Fibroblast of the aortic adventitia (primary cell): Measurements from ENCODE around the gene WDR77. TPM values are rescaled to one million over a fixed set of nuclear protein-coding genes. Genes with fewer than 3 reads are reported as not detected.

Experiments used
- DNase-seq: peaks from one replicate; pipeline ENCODE4 v3.0.0-alpha.2; 2010; ENCODE audit warnings: low read depth
- H3K4me3 ChIP-seq: 2 replicates; pipeline ENCODE4 v1.5.1; 2011; ENCODE audit warnings: low read depth, mild to moderate bottlenecking, control low read depth, low read length, moderate library complexity
- total RNA-seq: library from RNA; depleted of rRNA; stranded (reverse); fragments of >200 nt; gene quantifications from 2 replicates; pipeline ENCODE4 v1.2.3, GENCODE V29; 2012; ENCODE audit warnings: low replicate concordance
- TF ChIP-seq, protein P1 (sequence below): IDR thresholded peaks from 2 replicates; pipeline ENCODE4 v1.5.1; 2011; ENCODE audit warnings: mild to moderate bottlenecking, low read length, control low read depth, inconsistent platforms; ENCODE audit not compliant: insufficient read depth

WDR77 gene
- total RNA-seq, 1 donor = 22.1 TPM

DNA sequence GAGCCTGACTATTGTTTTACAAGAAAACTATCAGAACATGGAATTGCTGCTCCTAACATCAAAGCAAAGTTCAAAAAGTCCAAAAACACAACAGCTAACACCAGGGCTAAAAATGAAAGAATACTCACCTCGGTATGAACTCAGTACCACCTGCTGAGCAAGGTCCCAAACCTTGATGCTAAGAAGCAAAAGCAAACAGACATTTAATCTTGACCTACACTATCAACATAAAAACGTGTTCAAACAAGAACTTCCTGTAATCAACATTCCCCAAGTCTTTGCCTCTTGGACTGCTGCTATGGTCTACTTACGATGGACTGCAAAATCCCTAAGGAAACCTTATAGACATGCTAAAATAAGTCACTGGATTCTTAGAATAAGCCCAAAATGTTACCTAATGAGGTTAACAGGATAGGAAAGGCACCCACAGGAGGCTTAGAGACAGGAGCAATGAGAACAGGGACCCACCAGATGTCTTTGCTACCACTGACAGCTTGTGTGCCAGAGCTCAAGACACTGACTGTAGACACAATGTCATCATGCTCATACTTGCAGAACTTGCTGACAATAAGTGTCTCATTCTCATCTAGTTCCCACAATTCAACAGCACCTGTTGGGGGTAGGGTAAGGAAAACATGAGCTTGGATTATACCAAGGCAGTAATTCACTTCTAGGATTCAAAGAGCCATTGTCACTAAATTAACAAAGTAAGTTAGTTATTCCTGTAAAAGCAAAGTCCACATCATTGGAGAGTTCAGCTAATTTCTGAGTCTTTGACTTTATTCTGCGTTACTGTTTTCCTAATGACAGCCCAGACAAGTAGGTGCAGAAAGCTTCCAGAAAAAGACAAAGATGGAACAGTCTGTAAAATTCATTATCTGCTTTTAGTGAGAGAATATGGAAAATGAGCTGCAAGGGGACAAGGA, 1.8 kb downstream of the WDR77 start:
- DNase-seq = no peak
- H3K4me3 ChIP-seq = peak overlapping the region; percentile 88
- TF ChIP-seq, protein P1, sequence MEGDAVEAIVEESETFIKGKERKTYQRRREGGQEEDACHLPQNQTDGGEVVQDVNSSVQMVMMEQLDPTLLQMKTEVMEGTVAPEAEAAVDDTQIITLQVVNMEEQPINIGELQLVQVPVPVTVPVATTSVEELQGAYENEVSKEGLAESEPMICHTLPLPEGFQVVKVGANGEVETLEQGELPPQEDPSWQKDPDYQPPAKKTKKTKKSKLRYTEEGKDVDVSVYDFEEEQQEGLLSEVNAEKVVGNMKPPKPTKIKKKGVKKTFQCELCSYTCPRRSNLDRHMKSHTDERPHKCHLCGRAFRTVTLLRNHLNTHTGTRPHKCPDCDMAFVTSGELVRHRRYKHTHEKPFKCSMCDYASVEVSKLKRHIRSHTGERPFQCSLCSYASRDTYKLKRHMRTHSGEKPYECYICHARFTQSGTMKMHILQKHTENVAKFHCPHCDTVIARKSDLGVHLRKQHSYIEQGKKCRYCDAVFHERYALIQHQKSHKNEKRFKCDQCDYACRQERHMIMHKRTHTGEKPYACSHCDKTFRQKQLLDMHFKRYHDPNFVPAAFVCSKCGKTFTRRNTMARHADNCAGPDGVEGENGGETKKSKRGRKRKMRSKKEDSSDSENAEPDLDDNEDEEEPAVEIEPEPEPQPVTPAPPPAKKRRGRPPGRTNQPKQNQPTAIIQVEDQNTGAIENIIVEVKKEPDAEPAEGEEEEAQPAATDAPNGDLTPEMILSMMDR = no peak

DNA sequence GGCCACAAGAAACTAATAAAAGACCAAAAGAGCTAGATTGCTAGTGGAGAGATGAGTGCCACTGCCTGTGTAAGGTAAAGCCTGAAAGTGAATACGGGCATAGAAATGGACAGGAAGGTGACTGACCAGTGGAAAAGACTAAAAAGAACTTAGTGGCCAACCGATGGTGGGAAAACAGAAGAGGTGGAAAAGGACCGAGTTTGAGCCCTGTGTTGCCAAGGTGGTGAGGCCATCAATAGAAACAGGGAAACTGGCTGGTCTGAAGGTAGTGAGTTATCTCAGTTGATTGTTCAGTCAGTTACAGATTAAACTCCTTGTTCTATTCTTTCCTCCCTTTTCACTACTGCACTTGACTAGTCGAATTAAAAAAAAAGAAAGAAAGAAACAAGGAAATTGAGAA, 2.5 kb downstream of the WDR77 start:
- DNase-seq = no peak
- TF ChIP-seq, protein P1 = no peak
- H3K4me3 ChIP-seq = no peak overlapping the region

DNA sequence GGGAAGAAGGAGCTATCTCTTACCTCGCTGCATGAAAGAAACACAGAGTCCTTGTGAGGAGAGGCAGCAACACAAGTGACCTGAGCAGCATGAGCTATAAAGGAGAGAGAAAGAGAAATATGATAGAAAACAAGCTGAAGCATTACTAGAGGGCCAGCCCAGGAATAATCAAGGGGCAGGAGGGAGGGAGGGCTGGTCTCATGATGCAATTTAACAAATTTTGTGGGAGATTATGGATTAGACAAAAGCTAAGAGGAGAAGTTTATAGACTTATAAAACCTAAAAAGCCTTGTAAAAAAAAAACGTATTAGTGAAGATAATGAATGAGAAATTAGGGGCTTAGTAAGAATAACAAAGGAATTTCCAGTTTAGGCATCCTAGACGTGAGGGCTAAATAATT, 5.0 kb downstream of the WDR77 start:
- DNase-seq = no peak
- TF ChIP-seq, protein P1 = no peak
- no peak overlapping the region for H3K4me3 ChIP-seq

DNA sequence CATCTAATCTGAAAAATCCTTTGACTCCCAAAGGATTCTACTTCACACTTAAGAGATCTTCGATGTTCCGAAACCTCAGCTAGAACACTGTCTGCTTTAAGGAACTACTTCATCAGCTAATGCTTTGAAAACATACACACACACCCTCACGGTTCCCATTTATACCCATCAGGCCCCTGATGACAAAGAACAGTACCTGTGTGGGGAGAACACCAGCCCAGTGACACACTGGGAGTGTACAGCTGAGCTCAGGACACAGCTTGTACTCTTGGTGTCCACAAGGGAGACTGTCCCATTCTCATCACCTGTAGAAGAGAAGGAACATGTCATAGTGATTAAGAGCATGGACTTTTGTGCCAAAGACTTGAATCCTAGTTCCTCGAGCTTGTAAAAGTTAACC, 6.6 kb downstream of the WDR77 start:
- no peak for DNase-seq
- no peak overlapping the region for H3K4me3 ChIP-seq
- TF ChIP-seq, protein P1 = no peak

DNA sequence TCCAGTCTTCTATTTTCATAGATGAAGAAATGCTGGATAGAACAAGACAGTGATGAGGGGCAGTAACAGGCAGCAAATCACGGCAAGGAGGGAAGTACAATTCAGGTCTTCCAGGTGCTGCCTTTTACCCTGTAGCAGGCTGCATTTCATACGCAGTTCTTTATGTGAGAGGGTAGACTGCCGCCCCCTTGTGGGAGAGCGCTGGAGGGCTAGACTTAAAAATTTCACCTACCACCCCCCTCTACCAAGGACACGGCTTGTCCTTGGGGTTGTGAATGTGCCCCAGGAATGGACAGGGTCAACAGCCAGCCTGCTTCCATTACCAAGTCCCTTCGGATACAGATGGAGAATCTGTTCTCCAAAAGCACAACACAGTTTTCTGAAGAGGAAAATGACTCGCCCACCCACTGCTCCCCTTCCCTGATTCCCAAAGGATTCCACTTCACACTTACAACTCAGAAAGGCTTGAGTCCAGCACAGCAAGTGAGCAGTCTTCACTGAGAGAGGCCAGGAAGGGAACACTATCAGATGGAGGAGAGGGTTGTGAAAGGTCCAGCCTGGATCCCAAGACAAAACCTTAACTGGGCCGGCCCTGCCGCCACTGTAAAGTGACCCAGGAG, 7.4 kb downstream of the WDR77 start:
- TF ChIP-seq, protein P1 = peak; percentile 42
- no peak overlapping the region for H3K4me3 ChIP-seq
- DNase-seq = no peak

DNA sequence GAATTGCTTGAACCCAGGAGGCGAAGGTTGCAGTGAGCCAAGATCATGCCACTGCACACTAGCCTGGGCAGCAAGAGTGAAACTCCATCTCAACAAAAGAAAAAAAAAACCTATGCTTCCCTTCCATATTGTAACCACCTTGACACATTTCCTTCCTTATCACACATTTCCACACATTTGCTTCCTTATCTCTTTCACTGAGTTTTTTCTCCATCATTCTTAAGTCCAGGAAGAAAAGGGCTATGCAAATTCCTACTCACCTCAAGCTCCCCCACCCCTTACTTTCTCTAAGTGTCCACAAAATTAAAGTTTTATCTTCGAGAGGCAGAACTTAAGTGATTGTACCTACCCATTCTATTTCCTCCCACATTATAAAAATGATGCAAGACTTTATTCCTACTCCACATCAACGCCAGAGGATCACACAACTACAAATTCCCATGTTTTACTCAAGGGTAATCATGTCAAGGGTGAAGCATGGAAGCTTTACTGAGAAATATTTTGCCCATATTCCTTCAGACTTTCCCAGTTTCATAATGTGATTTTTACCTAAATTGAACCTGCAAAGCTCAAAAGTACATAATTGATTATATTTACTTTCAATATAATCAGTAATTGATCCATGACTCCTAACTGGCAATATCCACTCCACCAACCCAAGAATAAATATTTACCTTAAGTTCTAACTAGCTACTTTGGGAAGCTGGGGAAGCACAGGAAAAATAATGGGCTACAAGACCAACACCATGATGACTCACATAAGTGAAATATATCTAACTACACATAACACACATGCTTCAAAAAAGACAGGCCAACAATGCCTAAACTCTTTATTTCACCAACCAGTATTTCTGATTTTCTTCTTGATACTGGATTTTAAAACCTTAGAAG, 9.3 kb downstream of the WDR77 start:
- TF ChIP-seq, protein P1 = no peak
- DNase-seq = no peak
- H3K4me3 ChIP-seq = no peak overlapping the region
